Measurements from ENCODE around the gene LARP7.
"Not testable (repeated sequence)": the region's sequence is repeated elsewhere in the genome, so short reads cannot be mapped to it uniquely, and the experiment has no call there.

GRCh38 chr4:112644595-112645535 is 7.9 kb downstream of the LARP7 start:
- not testable (repeated sequence) for TF ChIP-seq POLR2AphosphoS5, CTCF (IDR thresholded peaks at IDR 0.05)
